HG03378 (cell line): ENCODE measurements around the gene VMO1.

Experiments
- ATAC-seq: cut with Tn5 transposase; IDR thresholded peaks from one replicate; pipeline ENCODE4 v1.9.1; 2021; ENCODE audit warnings: mild to moderate bottlenecking, moderate library complexity; ENCODE audit not compliant: unreplicated experiment

The VMO1 gene

GRCh38 chr17:4766201-4766600 lies 20.0 kb downstream of the VMO1 start:
- ATAC-seq = no peak

DNA sequence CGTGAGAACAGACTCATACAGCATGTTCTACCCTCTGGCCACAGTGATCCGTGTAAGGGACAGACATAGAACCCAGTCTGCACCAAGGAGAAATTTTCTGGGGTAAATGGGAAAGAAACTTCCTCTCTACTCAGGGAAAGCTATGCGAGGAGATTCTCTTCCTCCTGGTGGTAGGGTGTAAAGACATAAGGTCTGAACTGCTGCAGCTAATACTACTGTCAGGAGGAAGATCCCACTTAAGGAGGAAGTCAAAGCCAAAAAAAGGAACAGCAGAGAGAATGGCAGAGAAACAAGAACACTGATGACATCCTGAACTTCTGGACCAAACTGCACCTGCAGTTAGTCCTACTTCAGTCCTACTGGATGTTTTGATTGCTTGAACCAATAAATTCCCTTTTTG lies 21.6 kb downstream of the VMO1 start:
- no peak for ATAC-seq

DNA sequence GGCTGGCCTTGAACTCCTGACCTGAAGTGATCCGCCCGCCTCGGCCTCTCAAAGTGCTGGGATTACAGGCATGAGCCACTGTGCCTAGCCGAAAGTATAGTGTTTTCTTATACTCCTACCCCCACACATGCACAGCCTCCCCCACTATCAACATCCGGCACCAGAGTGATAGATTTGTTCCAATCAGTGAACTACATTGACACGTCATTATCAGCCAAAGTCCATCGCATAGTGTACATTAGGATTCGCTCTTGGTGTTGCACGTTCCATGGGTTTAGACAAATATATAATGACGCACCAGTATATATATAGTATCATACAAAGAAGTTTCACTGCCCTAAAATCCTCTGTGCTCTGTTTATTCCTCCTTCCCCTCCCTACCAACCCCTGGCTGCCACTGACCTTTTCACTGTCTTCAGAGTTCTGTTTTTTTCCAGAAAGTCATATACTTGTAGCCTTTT lies 26.4 kb downstream of the VMO1 start:
- no peak for ATAC-seq

DNA sequence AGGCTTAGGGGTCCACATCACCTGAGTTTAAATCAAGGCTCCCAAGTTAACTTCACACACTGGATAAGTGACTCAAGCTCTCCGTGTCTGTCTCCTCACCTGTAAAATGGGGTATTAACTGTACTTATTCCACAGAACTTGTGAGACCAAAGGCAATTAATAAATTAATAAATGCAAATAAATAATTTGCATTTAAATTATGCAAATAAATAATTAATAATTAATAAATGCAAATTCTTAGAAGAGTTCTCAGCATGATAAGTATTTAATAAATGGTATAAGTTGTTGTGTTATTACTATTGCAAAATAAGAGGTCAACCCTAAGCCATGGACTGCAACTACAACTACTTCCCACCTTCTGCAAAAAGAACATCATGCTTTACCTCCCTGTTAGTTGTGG lies 32.8 kb downstream of the VMO1 start:
- ATAC-seq = no peak

- ATAC-seq = no peak
Observed at GRCh38 chr17:4751932-4752331, 34.2 kb downstream of the VMO1 start.

- no peak for ATAC-seq
Observed at GRCh38 chr17:4750606-4751005, 35.6 kb downstream of the VMO1 start.

- no peak for ATAC-seq
Observed at GRCh38 chr17:4748686-4749085, 37.5 kb downstream of the VMO1 start.

DNA sequence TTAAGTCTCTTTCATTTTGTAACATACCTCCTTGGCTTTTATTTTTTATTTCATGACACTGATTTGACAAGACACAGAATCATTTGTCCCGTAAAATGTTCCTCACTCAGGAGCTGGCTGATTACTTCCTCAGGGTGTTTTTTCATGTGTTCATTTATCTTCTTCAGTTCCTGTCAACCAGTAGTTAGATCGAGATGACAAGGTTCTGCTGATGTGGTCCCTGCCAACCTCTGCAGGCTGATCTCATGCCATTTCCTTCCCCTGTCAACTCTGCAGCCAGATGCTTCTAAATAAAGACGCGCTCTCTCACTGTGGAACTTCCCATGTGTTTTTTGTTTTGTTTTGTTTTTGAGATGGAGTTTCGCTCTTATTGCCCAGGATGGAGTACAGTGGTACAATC lies 38.3 kb downstream of the VMO1 start:
- ATAC-seq = no peak

DNA sequence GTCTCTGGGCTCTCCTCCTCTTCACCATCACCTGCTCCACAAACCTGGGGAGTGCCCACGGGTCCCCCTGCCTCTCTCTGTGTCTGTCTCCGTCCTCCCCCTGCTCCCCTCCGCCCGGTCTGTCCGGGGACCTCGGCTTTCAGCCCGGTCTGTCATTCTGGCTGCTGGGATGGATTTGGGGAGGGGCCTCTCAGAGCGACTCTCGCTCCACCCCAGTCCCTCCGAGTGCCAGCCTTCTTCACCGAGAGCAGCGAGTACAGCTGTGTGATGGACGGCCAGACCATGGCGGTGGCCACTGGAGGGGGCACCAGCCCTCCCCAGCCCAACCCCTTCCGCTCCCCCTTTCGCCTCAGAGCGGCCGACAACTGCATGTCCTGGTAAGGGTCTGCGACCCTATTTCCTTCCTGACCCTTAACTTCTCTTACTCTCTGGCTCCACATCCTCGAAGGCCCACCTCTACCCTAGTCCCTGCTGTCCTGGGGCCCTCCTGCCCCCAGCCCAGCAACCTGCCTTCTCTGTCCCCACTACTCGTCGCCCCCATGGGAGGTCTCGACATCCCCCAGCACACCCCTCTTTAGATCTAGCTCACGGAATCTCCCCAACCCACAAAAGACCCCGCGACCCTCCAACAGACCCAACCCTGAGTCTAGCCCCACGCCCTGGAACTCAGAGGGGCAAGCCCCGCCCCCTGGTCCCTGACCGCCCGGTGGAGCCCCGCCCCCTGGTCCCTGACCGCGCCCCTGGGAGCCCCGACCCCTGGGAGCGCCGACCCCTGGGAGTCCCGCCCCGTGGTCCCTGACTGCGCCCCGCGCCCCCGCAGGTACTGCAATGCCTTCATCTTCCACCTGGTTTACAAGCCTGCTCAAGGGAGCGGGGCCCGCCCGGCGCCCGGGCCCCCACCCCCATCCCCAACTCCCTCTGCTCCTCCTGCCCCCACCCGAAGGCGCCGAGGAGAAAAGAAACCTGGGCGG lies 40.9 kb downstream of the VMO1 start:
- no peak for ATAC-seq

DNA sequence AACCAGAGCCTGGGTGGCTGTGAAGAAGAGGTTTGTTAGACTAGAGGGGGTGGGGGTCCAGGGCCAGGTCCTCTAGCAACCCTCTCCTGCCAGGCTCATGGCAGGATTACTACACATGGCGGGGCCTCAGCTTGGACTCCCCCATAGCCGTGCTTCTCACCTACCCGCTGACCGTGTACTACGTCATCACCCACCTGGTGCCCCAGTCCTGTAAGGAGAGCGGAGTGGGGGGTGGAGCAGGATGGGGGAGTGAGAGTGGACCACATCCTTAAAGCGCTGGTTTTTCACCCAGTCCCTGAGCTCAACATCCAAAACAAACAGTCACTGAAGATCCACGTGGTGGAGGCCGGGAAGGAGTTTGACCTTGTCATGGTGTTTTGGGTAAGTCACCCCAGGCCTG lies 42.3 kb downstream of the VMO1 start:
- ATAC-seq = no peak

- no peak for ATAC-seq
Observed at GRCh38 chr17:4743216-4743615, 42.9 kb downstream of the VMO1 start.

- no peak for ATAC-seq
Observed at GRCh38 chr17:4742629-4743028, 43.5 kb downstream of the VMO1 start.

GRCh38 chr17:4742133-4742532 lies 44.0 kb downstream of the VMO1 start:
- no peak for ATAC-seq

DNA sequence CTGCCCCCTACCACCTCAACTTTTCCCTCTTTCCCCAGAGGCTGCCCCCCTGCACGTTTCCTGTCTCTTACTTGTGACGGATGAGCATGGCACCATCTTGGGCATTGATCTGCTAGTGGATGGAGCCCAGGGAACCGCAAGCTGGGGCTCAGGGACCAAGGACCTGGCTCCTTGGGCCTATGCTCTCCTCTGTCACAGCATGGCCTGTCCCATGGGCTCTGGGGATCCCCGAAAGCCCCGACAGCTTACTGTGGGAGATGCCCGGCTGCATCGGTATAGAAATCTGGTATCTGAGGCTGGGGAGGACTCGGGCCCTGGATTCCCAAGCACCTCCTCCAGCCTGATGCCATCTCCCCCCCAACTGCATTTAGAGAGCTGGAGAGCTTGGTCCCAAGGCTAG lies 44.6 kb downstream of the VMO1 start:
- no peak for ATAC-seq

DNA sequence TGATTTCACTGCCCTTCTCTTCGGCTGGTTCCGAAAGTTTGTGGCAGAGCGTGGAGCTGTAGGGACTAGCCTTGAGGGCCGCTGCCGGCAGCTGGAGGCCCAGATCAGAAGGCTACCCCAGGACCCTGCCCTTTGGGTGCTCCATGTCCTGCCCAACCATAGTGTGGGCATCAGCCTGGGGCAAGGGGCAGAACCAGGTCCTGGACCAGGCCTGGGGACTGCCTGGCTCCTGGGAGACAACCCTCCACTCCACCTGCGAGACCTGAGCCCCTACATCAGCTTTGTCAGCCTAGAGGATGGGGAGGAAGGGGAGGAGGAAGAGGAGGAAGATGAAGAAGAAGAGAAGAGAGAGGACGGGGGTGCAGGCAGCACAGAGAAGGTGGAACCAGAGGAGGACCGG lies 45.6 kb downstream of the VMO1 start:
- ATAC-seq = no peak

- ATAC-seq = no peak
Observed at GRCh38 chr17:4740025-4740351, 46.2 kb downstream of the VMO1 start.

DNA sequence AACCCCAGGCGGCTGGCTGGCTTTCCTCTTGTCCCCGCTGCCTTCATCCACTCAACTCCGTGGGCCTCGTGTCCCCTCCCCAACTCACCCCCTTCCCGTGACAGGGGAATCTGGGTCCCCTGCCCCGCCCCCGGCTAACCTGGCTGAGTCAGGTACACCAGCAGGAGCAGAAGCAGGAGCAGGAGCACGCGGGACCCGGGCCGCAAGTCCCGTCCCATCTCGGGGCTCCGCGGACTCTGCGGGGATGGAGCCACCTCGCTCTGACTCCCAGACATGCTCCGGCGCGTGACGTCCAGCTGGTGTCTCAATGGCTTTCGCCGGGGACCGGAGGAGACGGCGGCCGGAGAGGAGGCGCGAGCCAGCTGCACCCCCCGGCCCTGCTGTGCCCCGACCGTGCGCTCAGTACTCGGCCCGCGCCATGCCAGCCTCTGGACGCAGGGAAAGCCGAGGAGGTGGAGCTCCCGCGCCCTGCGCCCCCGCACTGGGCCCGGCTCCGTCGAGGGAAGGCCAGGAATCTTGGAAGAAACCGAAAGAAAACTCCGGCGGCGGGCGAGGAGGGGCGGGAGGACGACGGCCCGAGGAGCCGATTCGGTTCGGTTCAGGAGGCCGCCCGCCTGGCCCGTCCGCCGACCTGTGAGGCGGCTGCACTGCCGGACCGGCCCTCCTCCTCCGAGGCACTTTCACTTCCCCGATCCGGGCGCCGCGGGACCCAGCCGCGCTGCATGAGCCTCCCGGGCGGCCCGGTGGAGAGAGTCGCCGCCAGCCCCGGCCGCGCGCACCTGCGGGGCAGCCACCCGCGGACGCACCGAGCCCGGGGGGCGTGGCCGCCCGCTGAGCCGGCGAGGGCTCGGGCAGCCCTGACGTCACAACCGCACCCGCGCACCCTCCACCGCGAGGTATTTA lies 46.8 kb downstream of the VMO1 start, which contains the start of the genes CXCL16 and ZMYND15:
Gene CXCL16 (minus strand): TSS at position 807 of the 903 bp plus-strand sequence. CDS start 589 bp downstream, at position 218.
Gene ZMYND15 (plus strand): TSS at position 712 of the 903 bp plus-strand sequence. CDS start 716 bp downstream, outside the sequence.
- ATAC-seq = no peak

DNA sequence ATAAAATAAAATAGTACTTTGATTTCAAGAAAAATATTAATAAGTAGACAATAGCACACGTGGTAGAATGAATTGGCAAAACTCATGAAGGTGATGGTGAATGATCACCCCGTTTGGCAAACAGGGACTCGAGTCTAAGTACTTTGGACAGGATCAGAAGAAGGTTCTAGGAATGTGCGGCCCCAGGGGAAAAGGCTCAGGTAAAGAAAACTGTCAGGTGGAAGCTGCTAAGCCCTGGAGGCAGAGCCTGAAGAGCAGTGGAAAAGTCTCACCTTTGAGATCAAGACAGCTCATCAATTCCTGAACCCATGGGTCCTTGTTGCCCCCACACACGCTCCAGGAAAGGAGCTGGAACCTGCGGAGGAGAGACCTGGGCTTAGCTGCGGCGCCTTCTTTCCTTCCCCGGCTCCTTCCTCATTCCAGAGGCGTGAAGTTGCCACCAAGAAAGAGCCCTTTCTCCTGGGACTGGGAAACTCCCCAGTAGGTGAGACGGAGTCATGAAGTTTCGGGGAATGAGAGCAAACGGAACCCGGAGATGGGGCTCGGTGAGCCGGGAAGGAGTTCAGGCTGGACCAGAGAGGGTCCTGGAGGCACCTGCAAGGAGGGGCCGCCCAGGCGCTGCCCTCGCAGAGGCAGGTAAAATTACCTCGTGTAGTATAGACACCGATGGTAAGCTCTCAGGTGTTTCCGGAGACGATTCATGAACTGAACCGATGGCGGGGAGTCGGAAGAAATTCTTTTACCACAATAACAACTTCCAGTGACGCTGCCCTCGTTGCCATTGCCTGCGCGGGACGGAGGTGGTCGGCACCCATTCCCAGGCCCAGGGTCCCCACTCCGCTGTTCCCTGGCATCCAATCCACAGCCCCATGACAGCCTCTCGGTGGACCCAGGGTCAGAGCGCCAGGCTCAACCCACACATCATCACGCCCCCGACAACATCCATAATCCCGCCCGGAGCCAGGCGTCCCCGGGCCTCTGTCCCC lies 47.7 kb downstream of the VMO1 start:
- no peak for ATAC-seq

GRCh38 chr17:4735876-4736651 lies 50.1 kb downstream of the VMO1 start:
- ATAC-seq = no peak
